CD4-positive, alpha-beta T cell treated with Interleukin-12 subunit alpha and Interleukin-12 subunit beta, for 1 hour (primary cell): ENCODE measurements around the gene SELENOK.

ENCODE experiments used
- DNase-seq: peaks from one replicate; pipeline ENCODE4 v3.0.0-alpha.2; 2020

Gene SELENOK

GRCh38 chr3:53841296-53841695 lies 50.4 kb downstream of the SELENOK start:
- DNase-seq, result no peak

GRCh38 chr3:53837331-53837730 lies 54.3 kb downstream of the SELENOK start:
- no peak for DNase-seq

DNA sequence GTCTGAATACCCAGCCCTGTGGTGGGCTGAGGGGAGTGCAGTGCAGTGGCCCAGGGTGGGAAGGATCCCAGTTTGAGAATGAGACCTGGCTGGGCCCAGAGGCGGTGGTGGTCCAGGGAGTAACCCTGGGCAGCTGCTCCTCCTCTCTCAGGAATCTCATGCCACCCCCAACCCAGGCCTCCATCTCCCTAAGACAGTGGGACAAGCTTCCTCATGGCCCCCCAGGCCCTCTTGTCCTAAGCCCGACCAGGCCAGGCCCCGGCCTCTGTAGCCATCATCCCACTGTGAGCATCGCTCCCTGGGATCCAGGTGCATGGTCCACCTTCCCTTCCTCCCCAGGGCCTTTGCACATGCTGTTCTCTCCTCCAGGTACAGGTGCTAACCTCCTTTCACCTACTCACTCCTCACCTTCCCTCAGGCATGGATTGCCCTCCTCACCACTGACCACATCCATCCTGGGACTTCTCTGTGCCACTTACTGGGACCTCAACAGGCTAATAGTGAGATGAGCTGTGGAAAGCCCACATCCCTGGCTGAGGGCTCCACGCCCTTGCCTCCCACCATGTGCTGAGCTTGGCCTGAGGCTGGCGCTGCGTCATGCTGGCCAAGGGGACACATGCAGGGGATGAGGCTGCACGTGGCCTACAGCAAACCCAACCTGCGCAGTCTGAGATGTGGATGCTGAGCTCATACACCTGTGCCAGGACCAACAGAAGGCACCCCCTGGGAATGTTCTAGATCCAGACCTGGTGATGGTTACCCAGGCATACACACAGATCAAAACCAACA lies 55.4 kb downstream of the SELENOK start:
- no peak for DNase-seq

- DNase-seq, result no peak
Observed at GRCh38 chr3:53835257-53835656, 56.4 kb downstream of the SELENOK start.

DNA sequence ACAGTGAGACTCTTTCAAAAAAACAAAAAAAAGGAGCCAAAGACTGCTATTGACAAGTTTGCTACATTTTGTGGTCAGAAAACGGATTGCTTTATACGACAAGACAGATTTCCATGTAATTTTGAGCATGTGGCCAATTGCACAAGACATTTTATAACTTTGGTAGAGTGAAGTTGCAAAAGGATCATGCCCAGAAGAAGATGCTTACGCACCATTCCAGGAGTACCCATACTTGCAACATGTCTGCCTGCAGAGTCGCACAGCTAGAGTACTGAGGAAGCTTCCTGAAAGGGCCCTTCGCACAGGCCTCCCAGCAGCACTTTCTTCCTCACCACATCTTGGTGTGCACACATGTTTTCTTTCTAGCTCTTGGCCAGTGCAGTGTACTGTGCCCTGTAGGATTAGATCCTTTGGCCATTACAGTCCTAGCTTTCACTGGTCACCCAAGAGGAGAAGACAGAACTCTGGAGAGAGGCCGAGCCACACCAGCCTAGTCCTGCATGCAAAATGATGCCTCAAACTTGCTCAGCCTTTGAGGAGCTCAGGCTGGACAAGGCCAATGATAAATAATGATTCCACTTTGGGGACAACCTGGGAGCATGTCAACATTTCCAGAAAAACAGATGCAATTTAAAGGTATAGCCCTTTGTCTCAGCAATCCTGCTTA lies 57.1 kb downstream of the SELENOK start:
- no peak for DNase-seq
